WTC11 (cell line): ENCODE data around the gene IPP. TPM values are rescaled to one million over a fixed set of nuclear protein-coding genes. Genes with fewer than 3 reads are reported as not detected.

Experiments used
- ATAC-seq: fragments of 200-7000 bp; cut with Tn5 transposase; 2 replicates; pipeline ENCODE4 v1.10.0; 2021; ENCODE audit warnings: mild to moderate bottlenecking, moderate library complexity
- CTCF ChIA-PET: fragments of 300-600 bp; sonication (Branson Sonifier 250); formaldehyde crosslinking; loops from one replicate; lab custom pipeline; 2021; ENCODE audit warnings: antibody characterized with exemption; lab: Charles Lee
- POLR2A ChIA-PET: fragments of 350-600 bp; sonication (Branson Sonifier 250); formaldehyde crosslinking; loops from one replicate; lab custom pipeline; 2021; ENCODE audit warnings: antibody characterized with exemption; lab: Charles Lee
- DNase-seq: peaks from one replicate; pipeline ENCODE4 v3.0.0; 2021; ENCODE audit warnings: low spot score
- H3K27ac Mint-ChIP-seq: 2 replicates; pipeline ENCODE4 v1.8.0; 2021; ENCODE audit warnings: mixed read lengths
- H3K27me3 Mint-ChIP-seq: 2 replicates; pipeline ENCODE4 v1.8.0; 2021; ENCODE audit warnings: low read depth, mild to moderate bottlenecking, moderate library complexity, mixed read lengths
- H3K36me3 Mint-ChIP-seq: 2 replicates; pipeline ENCODE4 v1.8.0; 2021; ENCODE audit warnings: mixed read lengths
- H3K4me1 Mint-ChIP-seq: 2 replicates; pipeline ENCODE4 v1.8.0; 2022; ENCODE audit warnings: mixed read lengths
- H3K4me3 Mint-ChIP-seq: 2 replicates; pipeline ENCODE4 v1.8.0; 2021; ENCODE audit warnings: mild to moderate bottlenecking, moderate library complexity, mixed read lengths
- H3K9me3 Mint-ChIP-seq: 2 replicates; pipeline ENCODE4 v1.8.0; 2021; ENCODE audit warnings: mixed read lengths
- CBFB ChIP-seq: sonication (generic); formaldehyde crosslinking; IDR thresholded peaks from 2 replicates; pipeline ENCODE4 v1.8.1; 2022; ENCODE audit warnings: mild to moderate bottlenecking, low read depth, missing genetic modification reagents
- E2F5 ChIP-seq: sonication (generic); formaldehyde crosslinking; IDR thresholded peaks from 2 replicates; pipeline ENCODE4 v1.8.1; 2022; ENCODE audit warnings: mild to moderate bottlenecking, moderate library complexity, missing genetic modification reagents
- EMX1 ChIP-seq: fragments of 250-450 bp; sonication (Bioruptor Pico); IDR thresholded peaks from 2 replicates; pipeline ENCODE4 v1.8.0; 2021; ENCODE audit warnings: mild to moderate bottlenecking
- FOXP4 ChIP-seq: sonication (generic); formaldehyde crosslinking; IDR thresholded peaks from 2 replicates; pipeline ENCODE4 v1.8.0; 2022; ENCODE audit warnings: mild to moderate bottlenecking, missing genetic modification reagents
- GRHL2 ChIP-seq: fragments of 250-450 bp; sonication (Bioruptor Pico); IDR thresholded peaks from 2 replicates; pipeline ENCODE4 v1.8.0; 2022; ENCODE audit warnings: mild to moderate bottlenecking, moderate library complexity; ENCODE audit not compliant: insufficient replicate concordance, severe bottlenecking
- HMGA2 ChIP-seq: fragments of 250-450 bp; sonication (Bioruptor Pico); IDR thresholded peaks from 2 replicates; pipeline ENCODE4 v1.4.0; 2021; ENCODE audit warnings: mild to moderate bottlenecking, moderate library complexity
- HMGXB4 ChIP-seq: sonication (generic); formaldehyde crosslinking; IDR thresholded peaks from 2 replicates; pipeline ENCODE4 v1.8.1; 2023; ENCODE audit warnings: mild to moderate bottlenecking, moderate library complexity, missing genetic modification reagents
- JAZF1 ChIP-seq: fragments of 250-450 bp; sonication (Bioruptor Pico); IDR thresholded peaks from 2 replicates; pipeline ENCODE4 v1.9.0; 2021; ENCODE audit warnings: moderate library complexity, mild to moderate bottlenecking, inconsistent platforms
- JUN ChIP-seq: sonication (generic); formaldehyde crosslinking; IDR thresholded peaks from 2 replicates; pipeline ENCODE4 v1.8.0; 2023; ENCODE audit warnings: mild to moderate bottlenecking, missing genetic modification reagents
- MXD4 ChIP-seq: fragments of 250-450 bp; sonication (Bioruptor Pico); IDR thresholded peaks from 2 replicates; pipeline ENCODE4 v1.8.0; 2021; ENCODE audit warnings: mild to moderate bottlenecking, moderate library complexity, borderline replicate concordance
- MYBL2 ChIP-seq: sonication (generic); formaldehyde crosslinking; IDR thresholded peaks from 2 replicates; pipeline ENCODE4 v1.8.1; 2023; ENCODE audit warnings: mild to moderate bottlenecking, moderate library complexity, missing genetic modification reagents
- NFYB ChIP-seq: sonication (generic); formaldehyde crosslinking; conservative IDR thresholded peaks from 2 replicates; pipeline ENCODE4 v1.8.0; 2022; ENCODE audit warnings: low read depth, missing genetic modification reagents
- RORB ChIP-seq: fragments of 250-450 bp; sonication (Bioruptor Pico); IDR thresholded peaks from 2 replicates; pipeline ENCODE4 v1.9.0; 2021; ENCODE audit warnings: mild to moderate bottlenecking
- TEAD4 ChIP-seq: sonication (generic); formaldehyde crosslinking; IDR thresholded peaks from 2 replicates; pipeline ENCODE4 v1.8.0; 2022; ENCODE audit warnings: mild to moderate bottlenecking, missing genetic modification reagents
- ZBTB21 ChIP-seq: sonication (generic); formaldehyde crosslinking; IDR thresholded peaks from 2 replicates; pipeline ENCODE4 v1.8.1; 2023; ENCODE audit warnings: mild to moderate bottlenecking, missing genetic modification reagents, borderline replicate concordance
- ZNF423 ChIP-seq: fragments of 250-450 bp; sonication (Bioruptor Pico); IDR thresholded peaks from 2 replicates; pipeline ENCODE4 v2.1.2; 2022; ENCODE audit warnings: mild to moderate bottlenecking, moderate library complexity
- ZNF512 ChIP-seq: sonication (generic); formaldehyde crosslinking; IDR thresholded peaks from 2 replicates; pipeline ENCODE4 v1.8.1; 2022; ENCODE audit warnings: missing genetic modification reagents, borderline replicate concordance
- total RNA-seq: library from RNA; stranded (reverse); gene quantifications from 3 replicates; pipeline ENCODE4 v1.2.3, GENCODE V29; 2021
- TF ChIP-seq, protein P1 (sequence below): sonication (generic); formaldehyde crosslinking; IDR thresholded peaks from 2 replicates; pipeline ENCODE4 v1.8.1; 2023; ENCODE audit warnings: mild to moderate bottlenecking, missing genetic modification reagents, moderate library complexity

Gene IPP
- total RNA-seq, 1 experiment from 2014 or later, result 6.3 TPM

DNA sequence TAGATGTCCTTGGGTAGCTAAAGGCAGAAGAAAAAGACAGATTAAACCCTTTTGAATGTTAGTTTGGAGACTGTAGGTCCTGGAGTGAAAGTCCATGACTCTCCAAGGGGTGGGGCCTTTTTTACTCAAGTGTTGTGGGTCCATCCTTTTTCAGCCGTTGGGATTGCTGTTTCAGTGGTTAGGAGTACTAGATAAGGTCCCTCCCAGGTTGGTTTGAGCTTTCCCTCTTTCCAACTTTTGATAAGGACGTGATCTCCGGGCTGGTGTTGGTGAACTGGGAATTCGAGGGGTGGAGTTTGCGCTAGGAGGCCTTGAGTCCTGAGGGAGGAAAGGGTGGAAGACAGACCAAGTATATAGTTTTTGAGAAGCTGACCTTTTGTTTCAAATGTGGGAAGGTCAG is 5.2 kb upstream of the IPP start (continued):
- TF ChIP-seq, protein P1, sequence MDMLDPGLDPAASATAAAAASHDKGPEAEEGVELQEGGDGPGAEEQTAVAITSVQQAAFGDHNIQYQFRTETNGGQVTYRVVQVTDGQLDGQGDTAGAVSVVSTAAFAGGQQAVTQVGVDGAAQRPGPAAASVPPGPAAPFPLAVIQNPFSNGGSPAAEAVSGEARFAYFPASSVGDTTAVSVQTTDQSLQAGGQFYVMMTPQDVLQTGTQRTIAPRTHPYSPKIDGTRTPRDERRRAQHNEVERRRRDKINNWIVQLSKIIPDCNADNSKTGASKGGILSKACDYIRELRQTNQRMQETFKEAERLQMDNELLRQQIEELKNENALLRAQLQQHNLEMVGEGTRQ, result no peak
- TF ChIP-seq RORB (no peak), MXD4 (CRISPR knock-in tag) (no peak), EMX1 (CRISPR knock-in tag) (no peak), E2F5 (no peak), ZBTB21 (CRISPR knock-in tag) (no peak), ZNF423 (CRISPR knock-in tag) (no peak)

GRCh38 chr1:45753248-45754037 is 3.0 kb upstream of the IPP start:
- Mint-ChIP-seq H3K36me3 (peaks cover 20% of the 10 kb centered on the region), H3K4me1 (peaks cover 10% of the 10 kb centered on the region), H3K9me3 (peaks cover 35% of the 10 kb centered on the region), H3K27ac (no peak overlapping the region), H3K4me3 (no peak overlapping the region), H3K27me3 (no peaks in the 10 kb centered on the region)
- POLR2A ChIA-PET, result no interaction called here
- TF ChIP-seq MYBL2 (CRISPR knock-in tag) (no peak), FOXP4 (no peak), HMGXB4 (CRISPR knock-in tag) (no peak), NFYB (CRISPR knock-in tag) (no peak), MXD4 (CRISPR knock-in tag) (no peak), JUN (CRISPR knock-in tag) (no peak), CBFB (CRISPR knock-in tag) (no peak), GRHL2 (no peak), ZNF512 (CRISPR knock-in tag) (no peak), TEAD4 (no peak), HMGA2 (no peak), JAZF1 (CRISPR knock-in tag) (no peak)
- DNase-seq (no peak), ATAC-seq (no peak)
- CTCF ChIA-PET, result no interaction called here
